ENCODE results near the gene SIAH1.

The SIAH1 gene

GRCh38 chr16:48350736-48351135 is 34.5 kb downstream of the SIAH1 start:
- H3K27ac Mint-ChIP-seq: peak overlapping the region; percentile 69

GRCh38 chr16:48347980-48348379 is 37.2 kb downstream of the SIAH1 start:
- Mint-ChIP-seq H3K9me3 (no peaks in the 10 kb centered on the region), H3K4me1 (peaks cover 0 to 1% of the 10 kb centered on the region in 2 donors), H3K27ac (no peak overlapping the region), H3K4me3 (no peak overlapping the region), H3K27me3 (no peaks in the 10 kb centered on the region), H3K36me3 (peaks cover 20 to 36% of the 10 kb centered on the region in 2 donors)
- ATAC-seq (replicated peaks) (no peak), DNase-seq (no peak)

More at GRCh38 chr16:48350736-48351135, 34.5 kb downstream of the SIAH1 start:
- peak; percentile 15 to 18 for ATAC-seq (replicated peaks)
- Mint-ChIP-seq H3K4me1 (peaks cover 12 to 14% of the 10 kb centered on the region in 2 donors), H3K27me3 (no peaks in the 10 kb centered on the region), H3K36me3 (peaks cover 31 to 49% of the 10 kb centered on the region in 2 donors), H3K9me3 (no peaks in the 10 kb centered on the region), H3K4me3 (no peak overlapping the region)
- no peak for DNase-seq

- ATAC-seq (replicated peaks): no peak
- Mint-ChIP-seq H3K9me3 (no peaks in the 10 kb centered on the region), H3K27ac (no peak overlapping the region), H3K4me3 (no peak overlapping the region), H3K27me3 (no peaks in the 10 kb centered on the region), H3K4me1 (peaks cover 0 to 1% of the 10 kb centered on the region in 2 donors), H3K36me3 (peaks cover 21 to 36% of the 10 kb centered on the region in 2 donors)
- no peak for DNase-seq
Observed at GRCh38 chr16:48347191-48347865, 37.9 kb downstream of the SIAH1 start.

- H3K9me3 Mint-ChIP-seq: no peaks in the 10 kb centered on the region
- DNase-seq (no peak), ATAC-seq (replicated peaks) (no peak)
- peak overlapping the region; percentile 14 for H3K27ac Mint-ChIP-seq
- no peak overlapping the region for H3K4me3 Mint-ChIP-seq
- H3K36me3 Mint-ChIP-seq: peaks cover 36% of the 10 kb centered on the region in 2 donors
- H3K27me3 Mint-ChIP-seq: no peaks in the 10 kb centered on the region
- no peaks in the 10 kb centered on the region for H3K4me1 Mint-ChIP-seq
Observed at GRCh38 chr16:48342591-48342990, 42.6 kb downstream of the SIAH1 start.

GRCh38 chr16:48340054-48340453 is 45.2 kb downstream of the SIAH1 start:
- H3K36me3 Mint-ChIP-seq: peaks cover 39 to 50% of the 10 kb centered on the region in 2 donors
- H3K4me3 Mint-ChIP-seq: no peak overlapping the region
- DNase-seq: no peak
- no peaks in the 10 kb centered on the region for H3K27me3 Mint-ChIP-seq
- no peaks in the 10 kb centered on the region for H3K9me3 Mint-ChIP-seq
- no peak overlapping the region for H3K27ac Mint-ChIP-seq
- H3K4me1 Mint-ChIP-seq: no peaks in the 10 kb centered on the region
- ATAC-seq (replicated peaks): no peak

- ATAC-seq (replicated peaks) (no peak), DNase-seq (no peak)
- no peaks in the 10 kb centered on the region for H3K27me3 Mint-ChIP-seq
- no peaks in the 10 kb centered on the region for H3K4me1 Mint-ChIP-seq
- no peak overlapping the region for H3K4me3 Mint-ChIP-seq
- no peak overlapping the region for H3K27ac Mint-ChIP-seq
- peaks cover 38 to 54% of the 10 kb centered on the region in 2 donors for H3K36me3 Mint-ChIP-seq
- H3K9me3 Mint-ChIP-seq: no peaks in the 10 kb centered on the region
Observed at GRCh38 chr16:48335961-48336360, 49.3 kb downstream of the SIAH1 start.

- H3K27ac Mint-ChIP-seq: no peak overlapping the region
- no peaks in the 10 kb centered on the region for H3K9me3 Mint-ChIP-seq
- H3K4me1 Mint-ChIP-seq: no peaks in the 10 kb centered on the region
- H3K36me3 Mint-ChIP-seq: peaks cover 28 to 47% of the 10 kb centered on the region in 2 donors
- no peak overlapping the region for H3K4me3 Mint-ChIP-seq
- no peaks in the 10 kb centered on the region for H3K27me3 Mint-ChIP-seq
- DNase-seq (no peak), ATAC-seq (replicated peaks) (no peak)
Observed at GRCh38 chr16:48334325-48334724, 50.9 kb downstream of the SIAH1 start.

- ATAC-seq (replicated peaks): no peak
- Mint-ChIP-seq H3K9me3 (no peaks in the 10 kb centered on the region), H3K4me3 (no peak overlapping the region), H3K36me3 (peaks cover 21 to 37% of the 10 kb centered on the region in 2 donors), H3K27me3 (no peaks in the 10 kb centered on the region), H3K27ac (no peak overlapping the region), H3K4me1 (no peaks in the 10 kb centered on the region)
- DNase-seq: no peak
Observed at GRCh38 chr16:48332978-48333377, 52.2 kb downstream of the SIAH1 start.

- ATAC-seq (replicated peaks) (no peak), DNase-seq (no peak)
- H3K4me3 Mint-ChIP-seq: no peak overlapping the region
- H3K9me3 Mint-ChIP-seq: no peaks in the 10 kb centered on the region
- peaks cover 9 to 28% of the 10 kb centered on the region in 2 donors for H3K36me3 Mint-ChIP-seq
- H3K4me1 Mint-ChIP-seq: peaks cover 1 to 4% of the 10 kb centered on the region in 2 donors
- no peak overlapping the region for H3K27ac Mint-ChIP-seq
- no peaks in the 10 kb centered on the region for H3K27me3 Mint-ChIP-seq
Observed at GRCh38 chr16:48330841-48331192, 54.4 kb downstream of the SIAH1 start.

- ATAC-seq (replicated peaks): no peak
- Mint-ChIP-seq H3K9me3 (no peaks in the 10 kb centered on the region), H3K27me3 (no peaks in the 10 kb centered on the region), H3K36me3 (peaks cover 11 to 27% of the 10 kb centered on the region in 2 donors), H3K27ac (no peak overlapping the region), H3K4me1 (peaks cover 1 to 4% of the 10 kb centered on the region in 2 donors), H3K4me3 (no peak overlapping the region)
- no peak for DNase-seq
Observed at GRCh38 chr16:48330189-48330840, 54.9 kb downstream of the SIAH1 start.

GRCh38 chr16:48329138-48329537 is 56.1 kb downstream of the SIAH1 start:
- H3K27ac Mint-ChIP-seq: no peak overlapping the region
- H3K4me1 Mint-ChIP-seq: peaks cover 1 to 4% of the 10 kb centered on the region in 2 donors
- H3K4me3 Mint-ChIP-seq: no peak overlapping the region
- H3K27me3 Mint-ChIP-seq: no peaks in the 10 kb centered on the region
- H3K9me3 Mint-ChIP-seq: no peaks in the 10 kb centered on the region
- DNase-seq (no peak), ATAC-seq (replicated peaks) (no peak)
- peaks cover 11 to 22% of the 10 kb centered on the region in 2 donors for H3K36me3 Mint-ChIP-seq

GRCh38 chr16:48326915-48327314 is 58.3 kb downstream of the SIAH1 start:
- H3K27me3 Mint-ChIP-seq: no peaks in the 10 kb centered on the region
- no peaks in the 10 kb centered on the region for H3K9me3 Mint-ChIP-seq
- peak overlapping the region; percentile 20 for H3K27ac Mint-ChIP-seq
- peaks cover 1 to 4% of the 10 kb centered on the region in 2 donors for H3K4me1 Mint-ChIP-seq
- ATAC-seq (replicated peaks) (no peak), DNase-seq (no peak)
- H3K36me3 Mint-ChIP-seq: peaks cover 12 to 23% of the 10 kb centered on the region in 2 donors
- no peak overlapping the region for H3K4me3 Mint-ChIP-seq

GRCh38 chr16:48323783-48324775 is 61.1 kb downstream of the SIAH1 start:
- H3K9me3 Mint-ChIP-seq: no peaks in the 10 kb centered on the region
- peaks cover 9 to 22% of the 10 kb centered on the region in 2 donors for H3K36me3 Mint-ChIP-seq
- no peak overlapping the region for H3K4me3 Mint-ChIP-seq
- DNase-seq (no peak), ATAC-seq (replicated peaks) (no peak)
- no peak overlapping the region for H3K27ac Mint-ChIP-seq
- H3K4me1 Mint-ChIP-seq: peaks cover 1 to 4% of the 10 kb centered on the region in 2 donors
- H3K27me3 Mint-ChIP-seq: no peaks in the 10 kb centered on the region

GRCh38 chr16:48321317-48322036 is 63.7 kb downstream of the SIAH1 start:
- no peak for ATAC-seq (replicated peaks)
- Mint-ChIP-seq H3K4me1 (peaks cover 11 to 13% of the 10 kb centered on the region in 2 donors), H3K9me3 (peaks cover 0 to 2% of the 10 kb centered on the region in 2 donors), H3K36me3 (peaks cover 16 to 35% of the 10 kb centered on the region in 2 donors), H3K4me3 (no peak overlapping the region), H3K27ac (no peak overlapping the region), H3K27me3 (no peaks in the 10 kb centered on the region)
- no peak for DNase-seq

Data from stimulated activated naive B cell treated with anti-CD40 and anti-IgM and Interleukin-4, amounts not matched to agents 10 μg/mL and 1 μg/mL and 100 μg/mL, for 72 hours (primary cell).